Measurements from ENCODE around the gene TCF12. TPM values are rescaled to one million over a fixed set of nuclear protein-coding genes. Genes with fewer than 3 reads are reported as not detected.

TCF12 gene
- polyA plus RNA-seq, 1 donor (not counting 4 experiments of a cell fraction or from before 2014, with no cell fraction given) = 48.3 TPM

DNA sequence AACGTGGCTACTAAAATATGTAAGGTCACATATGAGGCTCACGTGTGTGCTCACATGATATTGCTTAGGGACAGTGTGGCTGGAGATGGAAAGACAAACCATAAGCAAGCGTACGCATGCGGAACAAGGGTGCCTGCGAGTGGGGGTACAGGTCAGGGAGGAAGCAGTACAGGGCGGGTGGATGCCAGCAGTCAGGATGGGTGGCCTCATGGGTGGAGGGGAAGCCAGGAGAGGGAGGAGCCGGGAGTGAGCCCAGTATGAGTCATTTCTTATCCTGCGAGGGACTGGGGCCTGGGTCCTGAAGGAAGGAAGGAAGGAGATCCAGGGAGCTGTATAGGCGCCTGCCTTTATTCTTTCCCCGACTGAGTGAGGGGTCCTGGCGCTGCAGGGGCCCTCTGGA, 415.8 kb downstream of the TCF12 start:
- Histone ChIP-seq H3K4me2 (ENCODE audit: control insufficient read depth, extremely low read depth, insufficient read depth, low read depth, low read length) (peak overlapping the region; percentile 24), H3K4me1 (ENCODE audit: control insufficient read depth, extremely low read depth, insufficient read depth, low read length) (peaks cover 13% of the 10 kb centered on the region), H3K9me1 (ENCODE audit: control insufficient read depth, extremely low read depth, insufficient read depth, low read length) (no peaks in the 10 kb centered on the region), H3K9ac (ENCODE audit: control insufficient read depth, extremely low read depth, insufficient read depth, low read length) (no peak overlapping the region), H3K79me2 (ENCODE audit: control insufficient read depth, insufficient read depth, low read length) (no peaks in the 10 kb centered on the region), H3K36me3 (ENCODE audit: control insufficient read depth in 2 of 2, extremely low read depth in 1 of 2, insufficient read depth in 2 of 2, low read length in 2 of 2) (no peaks in the 10 kb centered on the region), H3K9me3 (ENCODE audit: control insufficient read depth, low read depth, low read length) (no peaks in the 10 kb centered on the region), H3K27me3 (ENCODE audit: control insufficient read depth, extremely low read depth, insufficient read depth, low read length) (peaks cover 14% of the 10 kb centered on the region), H3K27ac (ENCODE audit: control insufficient read depth, insufficient read depth, low read length) (no peak overlapping the region), H2AFZ (ENCODE audit: control insufficient read depth, low read length) (no peak overlapping the region), H4K20me1 (ENCODE audit: control insufficient read depth, extremely low read depth, insufficient read depth, low read length) (no peaks in the 10 kb centered on the region), H3K4me3 (ENCODE audit: control insufficient read depth in 2 of 3, extremely low read depth in 1 of 3, insufficient read depth in 2 of 3, low read depth in 1 of 3, low read length in 3 of 3) (no peak overlapping the region)
- no peak for TF ChIP-seq CTCF (optimal IDR thresholded peaks at IDR 0.05 in 1 of 3, IDR thresholded peaks at IDR 0.05 in 1 of 3, conservative IDR thresholded peaks at IDR 0.05 in 1 of 3; ENCODE audit: extremely low read depth in 1 of 3, insufficient read depth in 2 of 3, low read length in 3 of 3)
- TF ChIP-seq EZH2 (IDR thresholded peaks at IDR 0.05; ENCODE audit: low read length) = no peak
- dilution Hi-C loops (cut with MboI; ENCODE audit: extremely low pct_ligation_motif_present, low sequenced_read_pairs) = loop anchor here (25.0 kb wide), 1 partner anchor 203 kb away; no protein-coding TSS in a partner anchor
- no peak for FAIRE-seq
- no peak for DNase-seq (ENCODE audit: low read depth, low spot score)

- dilution Hi-C loops (cut with MboI; ENCODE audit: extremely low pct_ligation_motif_present, low sequenced_read_pairs) = loop anchor here (25.0 kb wide), 1 partner anchor 202 kb away; no protein-coding TSS in a partner anchor
- no peak overlapping the region for H3K4me2 ChIP-seq (ENCODE audit: control insufficient read depth, extremely low read depth, insufficient read depth, low read depth, low read length)
- no peak overlapping the region for H3K9ac ChIP-seq (ENCODE audit: control insufficient read depth, extremely low read depth, insufficient read depth, low read length)
- peaks cover 11% of the 10 kb centered on the region for H3K27me3 ChIP-seq (ENCODE audit: control insufficient read depth, extremely low read depth, insufficient read depth, low read length)
- H4K20me1 ChIP-seq (ENCODE audit: control insufficient read depth, extremely low read depth, insufficient read depth, low read length) = no peaks in the 10 kb centered on the region
- no peak for TF ChIP-seq EZH2 (IDR thresholded peaks at IDR 0.05; ENCODE audit: low read length)
- no peak for TF ChIP-seq CTCF (optimal IDR thresholded peaks at IDR 0.05 in 1 of 3, IDR thresholded peaks at IDR 0.05 in 1 of 3, conservative IDR thresholded peaks at IDR 0.05 in 1 of 3; ENCODE audit: extremely low read depth in 1 of 3, insufficient read depth in 2 of 3, low read length in 3 of 3)
- H3K9me3 ChIP-seq (ENCODE audit: control insufficient read depth, low read depth, low read length) = no peaks in the 10 kb centered on the region
- peaks cover 13% of the 10 kb centered on the region for H3K4me1 ChIP-seq (ENCODE audit: control insufficient read depth, extremely low read depth, insufficient read depth, low read length)
- no peak overlapping the region for H3K27ac ChIP-seq (ENCODE audit: control insufficient read depth, insufficient read depth, low read length)
- DNase-seq (ENCODE audit: low read depth, low spot score) = no peak
- H2AFZ ChIP-seq (ENCODE audit: control insufficient read depth, low read length) = no peak overlapping the region
- no peak for FAIRE-seq
- no peaks in the 10 kb centered on the region for H3K9me1 ChIP-seq (ENCODE audit: control insufficient read depth, extremely low read depth, insufficient read depth, low read length)
- H3K36me3 ChIP-seq (ENCODE audit: control insufficient read depth in 2 of 2, extremely low read depth in 1 of 2, insufficient read depth in 2 of 2, low read length in 2 of 2) = no peaks in the 10 kb centered on the region
- no peak overlapping the region for H3K4me3 ChIP-seq (ENCODE audit: control insufficient read depth in 2 of 3, extremely low read depth in 1 of 3, insufficient read depth in 2 of 3, low read depth in 1 of 3, low read length in 3 of 3)
- H3K79me2 ChIP-seq (ENCODE audit: control insufficient read depth, insufficient read depth, low read length) = no peaks in the 10 kb centered on the region
Observed at GRCh38 chr15:57335293-57335715, 416.9 kb downstream of the TCF12 start.

Measured in keratinocyte (primary cell).